Muscle of leg (tissue), 11 donors: ENCODE results near the gene KLHL28. TPM values are rescaled to one million over a fixed set of nuclear protein-coding genes. Genes with fewer than 3 reads are reported as not detected.
A peak's percentile ranks its signal among the peaks of the same experiment; 100 is the strongest.

ENCODE experiments used
- DNase-seq: peaks from one replicate; pipeline ENCODE4 v3.0.0; 2013
- H3K27ac ChIP-seq: one replicate; pipeline ENCODE4 v1.5.1; 2013; ENCODE audit warnings: mild to moderate bottlenecking, low read length, control low read depth
- H3K27me3 ChIP-seq: one replicate; pipeline ENCODE4 v1.6.1; 2013; ENCODE audit warnings: low read length; ENCODE audit not compliant: control insufficient read depth, insufficient read depth
- H3K36me3 ChIP-seq: one replicate; pipeline ENCODE4 v1.6.1; 2013; ENCODE audit warnings: low read length; ENCODE audit not compliant: control insufficient read depth, insufficient read depth
- H3K4me1 ChIP-seq: one replicate; pipeline ENCODE4 v1.6.1; 2013; ENCODE audit warnings: low read length; ENCODE audit not compliant: control insufficient read depth, insufficient read depth
- H3K4me3 ChIP-seq: one replicate; pipeline ENCODE4 v1.5.1; 2013; ENCODE audit warnings: low read length, control low read depth
- H3K9me3 ChIP-seq: replicated peaks from 2 replicates; pipeline ENCODE4 v1.6.1; 2013; ENCODE audit warnings: low read depth, low read length; ENCODE audit not compliant: control insufficient read depth
- WGBS: methylation state at CpG from one replicate; pipeline ENCODE4 v1.1.5; 2013; ENCODE audit warnings: missing lambda C conversion rate; ENCODE audit not compliant: insufficient coverage; 5-methylcytosine and 5-hydroxymethylcytosine counted together
- polyA plus RNA-seq, 8 donors: library from polyadenylated mRNA; unstranded; fragments of 120-200 nt; gene quantifications; one replicate each; pipeline versions ENCODE4 v1.2.1 to v1.2.3, GENCODE V29; 2013; ENCODE audit warnings: inconsistent platforms in 1 of 8, low replicate concordance in 1 of 8; ENCODE audit not compliant: insufficient read length in 8 of 8, insufficient read depth in 1 of 8
- total RNA-seq: library from RNA; stranded (reverse); fragments of 120-200 nt; gene quantifications from one replicate; pipeline ENCODE4 v1.2.4, GENCODE V29; 2013

KLHL28 gene
- total and polyA plus RNA-seq, 9 donors, result 8.8 to 15.3 (median 13.2) TPM

DNA sequence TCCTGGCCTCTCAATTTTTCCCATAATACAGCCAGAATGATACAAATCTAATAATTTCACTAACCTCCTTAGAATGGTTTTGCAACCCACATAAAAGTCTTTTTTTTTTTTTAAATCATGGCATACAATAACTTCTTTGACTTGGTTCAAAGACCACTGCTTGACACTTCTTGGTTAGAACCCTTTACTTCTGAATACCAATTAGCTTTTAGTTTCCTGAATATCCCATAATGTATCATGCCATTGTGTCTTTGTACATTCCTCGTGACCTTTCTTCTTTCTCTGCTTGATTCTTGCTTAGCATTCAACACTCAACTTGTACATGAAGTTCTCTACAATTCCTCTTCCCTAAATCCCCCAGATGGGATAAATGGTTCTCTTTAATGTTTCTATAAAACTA lies 19.3 kb downstream of the KLHL28 start:
- DNase-seq, result no peak
- no peak overlapping the region for H3K4me3 ChIP-seq
- no peak overlapping the region for H3K27ac ChIP-seq
- WGBS, result no CpG with 5 or more reads among the region's 1 CpG
- H3K4me1 ChIP-seq, result no peaks in the 10 kb centered on the region
- H3K9me3 ChIP-seq, result peaks cover 4% of the 10 kb centered on the region
- no peaks in the 10 kb centered on the region for H3K27me3 ChIP-seq
- peaks cover 21% of the 10 kb centered on the region for H3K36me3 ChIP-seq

DNA sequence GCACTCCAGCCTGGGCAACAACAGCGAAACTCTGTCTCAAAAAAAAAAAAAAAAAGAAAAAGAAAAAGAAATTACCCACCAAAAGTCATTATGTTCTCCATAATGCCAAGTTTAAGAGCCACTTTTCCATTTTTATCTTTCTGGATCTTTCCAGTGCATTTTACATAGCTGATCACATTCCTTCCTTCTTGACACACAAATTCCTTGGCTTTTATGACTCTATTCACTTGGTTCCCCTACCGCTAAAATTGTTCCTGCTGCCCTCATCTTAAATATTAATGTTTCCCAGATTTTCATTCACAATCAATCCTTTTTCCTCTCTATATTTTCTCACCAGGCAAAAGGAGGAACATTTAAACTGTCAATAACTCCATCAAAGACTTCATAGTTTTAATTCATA lies 20.2 kb downstream of the KLHL28 start:
- 80% methylated on average over 1 of the region's 2 CpGs for WGBS
- H3K27me3 ChIP-seq, result no peaks in the 10 kb centered on the region
- peaks cover 22% of the 10 kb centered on the region for H3K36me3 ChIP-seq
- DNase-seq, result peak; percentile 30
- H3K27ac ChIP-seq, result no peak overlapping the region
- no peaks in the 10 kb centered on the region for H3K4me1 ChIP-seq
- no peak overlapping the region for H3K4me3 ChIP-seq
- H3K9me3 ChIP-seq, result no peaks in the 10 kb centered on the region

GRCh38 chr14:44940944-44941343 lies 20.8 kb downstream of the KLHL28 start:
- Histone ChIP-seq H3K9me3 (no peaks in the 10 kb centered on the region), H3K4me3 (no peak overlapping the region), H3K27ac (no peak overlapping the region), H3K4me1 (no peaks in the 10 kb centered on the region), H3K36me3 (peaks cover 22% of the 10 kb centered on the region), H3K27me3 (no peaks in the 10 kb centered on the region)
- 92% methylated on average over 5 of the region's 6 CpGs for WGBS
- DNase-seq, result no peak

DNA sequence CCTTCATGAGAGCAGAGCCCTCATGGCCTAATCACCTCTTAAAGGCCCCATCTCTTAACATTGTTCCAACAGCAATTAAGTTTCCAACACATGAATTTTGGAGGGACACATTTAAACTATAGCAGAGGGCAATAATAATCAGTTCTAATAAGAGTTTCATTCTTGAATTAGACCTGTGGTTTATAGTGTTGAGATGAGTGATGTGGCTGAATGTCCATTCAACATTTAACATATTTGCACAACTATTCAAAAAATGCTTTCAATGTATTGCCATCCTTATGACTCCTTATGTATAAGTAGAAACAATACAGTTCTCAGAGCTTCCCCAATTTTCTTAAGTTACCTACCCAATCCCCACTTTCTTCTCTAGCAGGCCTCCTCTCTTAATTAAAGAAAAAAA lies 21.5 kb downstream of the KLHL28 start:
- no peaks in the 10 kb centered on the region for H3K4me1 ChIP-seq
- H3K27ac ChIP-seq, result no peak overlapping the region
- no peaks in the 10 kb centered on the region for H3K9me3 ChIP-seq
- DNase-seq, result no peak
- no peak overlapping the region for H3K4me3 ChIP-seq
- H3K27me3 ChIP-seq, result no peaks in the 10 kb centered on the region
- H3K36me3 ChIP-seq, result peaks cover 17% of the 10 kb centered on the region

GRCh38 chr14:44937547-44937946 lies 24.2 kb downstream of the KLHL28 start:
- Histone ChIP-seq H3K27ac (no peak overlapping the region), H3K4me1 (no peaks in the 10 kb centered on the region), H3K36me3 (peaks cover 18% of the 10 kb centered on the region), H3K4me3 (no peak overlapping the region), H3K9me3 (no peaks in the 10 kb centered on the region), H3K27me3 (no peaks in the 10 kb centered on the region)
- WGBS, result 100% methylated on average over 1 of the region's 2 CpGs
- DNase-seq, result no peak

- Histone ChIP-seq H3K4me3 (no peak overlapping the region), H3K36me3 (peaks cover 18% of the 10 kb centered on the region), H3K27me3 (no peaks in the 10 kb centered on the region), H3K27ac (no peak overlapping the region), H3K9me3 (no peaks in the 10 kb centered on the region), H3K4me1 (no peaks in the 10 kb centered on the region)
- no peak for DNase-seq
- WGBS, result 100% methylated on average over 1 of the region's 2 CpGs
Observed at GRCh38 chr14:44935155-44935554, 26.6 kb downstream of the KLHL28 start.

DNA sequence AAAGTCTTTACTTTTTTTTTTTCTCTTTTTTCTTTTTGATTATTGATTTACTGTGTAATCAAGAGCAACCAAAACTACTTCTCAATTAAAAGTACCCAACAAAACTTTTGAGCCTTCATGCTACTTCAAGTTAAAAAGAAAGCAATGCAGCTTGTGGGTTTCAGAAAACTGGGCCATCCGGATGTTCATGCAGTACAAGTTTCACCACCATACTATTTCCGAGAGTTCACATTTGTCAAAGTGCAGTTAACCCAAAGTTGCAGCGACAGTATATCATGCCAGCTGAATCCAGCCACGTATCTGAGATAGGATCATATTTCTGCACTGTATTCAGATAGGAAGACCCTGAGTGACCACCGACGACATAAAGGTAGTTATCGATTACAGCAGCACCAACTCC lies 33.0 kb downstream of the KLHL28 start:
- DNase-seq, result no peak
- peaks cover 2% of the 10 kb centered on the region for H3K36me3 ChIP-seq
- 84% methylated on average over 4 of the region's 7 CpGs for WGBS

GRCh38 chr14:44914849-44915248 lies 46.9 kb downstream of the KLHL28 start:
- WGBS, result 17% methylated on average over 2 of the region's 4 CpGs
- no peak overlapping the region for H3K4me3 ChIP-seq
- peak; percentile 76 for DNase-seq

More for the DNA sequence above, 33.0 kb downstream of the KLHL28 start:
- no peaks in the 10 kb centered on the region for H3K9me3 ChIP-seq
- no peaks in the 10 kb centered on the region for H3K27me3 ChIP-seq
- no peak overlapping the region for H3K27ac ChIP-seq
- H3K4me1 ChIP-seq, result no peaks in the 10 kb centered on the region
- H3K4me3 ChIP-seq, result no peak overlapping the region

DNA sequence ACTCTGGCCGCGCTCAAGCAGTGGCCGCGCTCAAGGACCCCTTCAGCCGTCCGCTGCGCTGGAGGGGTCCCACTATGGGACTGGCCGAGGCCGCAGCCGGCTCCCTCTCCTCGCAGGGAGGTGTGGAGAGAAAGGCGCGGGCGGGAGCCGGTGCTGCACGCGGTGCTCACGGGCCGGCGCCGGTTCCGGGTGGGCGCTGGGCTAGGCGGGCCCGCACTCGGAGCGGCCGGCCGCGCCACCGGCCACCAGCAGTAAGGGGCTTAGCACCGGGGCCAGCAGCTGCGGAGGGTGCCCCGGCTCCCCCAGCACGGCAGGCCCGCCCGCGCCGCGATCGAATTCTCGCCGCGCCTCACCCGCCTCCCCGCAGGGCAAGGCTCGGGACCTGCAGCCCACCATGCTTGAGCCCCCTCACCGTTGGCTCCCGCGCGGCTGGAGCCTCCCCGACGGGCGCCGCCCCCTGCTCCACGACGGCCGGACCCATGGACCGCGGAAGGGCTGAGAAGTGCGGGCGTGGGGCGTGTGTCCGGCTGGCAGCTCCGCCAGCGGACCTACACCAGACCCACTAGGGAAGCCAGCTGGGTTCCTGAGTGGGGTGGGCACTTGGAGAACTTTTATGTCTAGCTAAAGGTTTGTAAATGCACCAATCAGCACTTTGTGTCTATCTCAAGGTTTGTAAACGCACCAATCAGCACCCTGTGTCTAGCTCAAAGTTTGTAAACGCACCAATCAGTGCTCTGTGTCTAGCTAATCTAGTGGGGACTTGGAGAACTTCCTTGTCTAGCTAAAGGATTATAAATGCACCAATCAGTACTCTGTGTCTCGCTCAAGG lies 49.5 kb downstream of the KLHL28 start:
- Histone ChIP-seq H3K27me3 (peaks cover 7% of the 10 kb centered on the region), H3K9me3 (peaks cover 3% of the 10 kb centered on the region), H3K4me1 (no peaks in the 10 kb centered on the region), H3K4me3 (peak overlapping the region; percentile 25), H3K27ac (no peak overlapping the region), H3K36me3 (no peaks in the 10 kb centered on the region)
- DNase-seq, result peak; percentile 8
- WGBS, result 12% methylated on average over 55 of the region's 69 CpGs

More at GRCh38 chr14:44914849-44915248, 46.9 kb downstream of the KLHL28 start:
- Histone ChIP-seq H3K4me1 (no peaks in the 10 kb centered on the region), H3K9me3 (peaks cover 3% of the 10 kb centered on the region), H3K27me3 (peaks cover 7% of the 10 kb centered on the region), H3K36me3 (no peaks in the 10 kb centered on the region), H3K27ac (no peak overlapping the region)

DNA sequence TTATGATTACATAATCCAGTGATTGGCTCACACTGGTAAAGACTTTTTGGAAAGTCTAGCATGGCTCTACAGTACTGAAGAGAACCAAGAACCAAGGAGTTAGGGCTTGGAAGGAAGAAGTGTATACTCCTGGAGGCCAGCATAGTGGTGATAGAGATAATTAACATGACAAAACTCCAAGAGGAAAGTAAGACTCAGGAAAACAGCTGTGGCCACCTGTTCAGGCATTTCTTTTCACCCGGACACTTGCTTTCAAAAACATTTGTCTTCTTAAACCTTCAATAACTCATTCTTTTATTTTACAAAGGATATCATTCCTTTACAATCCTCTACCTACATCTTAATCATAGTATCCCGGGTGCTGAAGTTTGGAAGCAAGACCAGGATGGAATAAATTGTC lies 50.9 kb downstream of the KLHL28 start:
- WGBS, result no CpG with 5 or more reads among the region's 2 CpGs
- no peak overlapping the region for H3K27ac ChIP-seq
- peaks cover 3% of the 10 kb centered on the region for H3K9me3 ChIP-seq
- DNase-seq, result peak; percentile 21
- H3K27me3 ChIP-seq, result peaks cover 7% of the 10 kb centered on the region
- no peaks in the 10 kb centered on the region for H3K4me1 ChIP-seq
- no peak overlapping the region for H3K4me3 ChIP-seq
- H3K36me3 ChIP-seq, result no peaks in the 10 kb centered on the region
